ENCODE results near the gene SLC25A24.
"Not testable (repeated sequence)": the region's sequence is repeated elsewhere in the genome, so short reads cannot be mapped to it uniquely, and the experiment has no call there.

SLC25A24 gene

GRCh38 chr1:108217007-108217406 lies 16.9 kb upstream of the SLC25A24 start:
- not testable (repeated sequence) for H3K4me3 ChIP-seq (ENCODE audit: low read depth, low read length); H3K4me1 ChIP-seq; H3K4me2 ChIP-seq (ENCODE audit: low read length); H3K27me3 ChIP-seq (ENCODE audit: control insufficient read depth, insufficient read depth, low read length); H3K9ac ChIP-seq; H3K27ac ChIP-seq; H2AFZ ChIP-seq; H3K9me3 ChIP-seq (ENCODE audit: control insufficient read depth, low read length); H3K36me3 ChIP-seq (ENCODE audit: control insufficient read depth, insufficient read depth, low read length); H3K79me2 ChIP-seq

- H3K36me3 ChIP-seq (ENCODE audit: control insufficient read depth, insufficient read depth, low read length); H3K4me3 ChIP-seq (ENCODE audit: low read depth, low read length); H2AFZ ChIP-seq; H3K9me3 ChIP-seq (ENCODE audit: control insufficient read depth, low read length); H3K4me1 ChIP-seq; H3K9ac ChIP-seq; H3K4me2 ChIP-seq (ENCODE audit: low read length); H3K79me2 ChIP-seq; H3K27me3 ChIP-seq (ENCODE audit: control insufficient read depth, insufficient read depth, low read length); H3K27ac ChIP-seq: not testable (repeated sequence)
Observed at GRCh38 chr1:108216028-108216890, 16.1 kb upstream of the SLC25A24 start.

DNA sequence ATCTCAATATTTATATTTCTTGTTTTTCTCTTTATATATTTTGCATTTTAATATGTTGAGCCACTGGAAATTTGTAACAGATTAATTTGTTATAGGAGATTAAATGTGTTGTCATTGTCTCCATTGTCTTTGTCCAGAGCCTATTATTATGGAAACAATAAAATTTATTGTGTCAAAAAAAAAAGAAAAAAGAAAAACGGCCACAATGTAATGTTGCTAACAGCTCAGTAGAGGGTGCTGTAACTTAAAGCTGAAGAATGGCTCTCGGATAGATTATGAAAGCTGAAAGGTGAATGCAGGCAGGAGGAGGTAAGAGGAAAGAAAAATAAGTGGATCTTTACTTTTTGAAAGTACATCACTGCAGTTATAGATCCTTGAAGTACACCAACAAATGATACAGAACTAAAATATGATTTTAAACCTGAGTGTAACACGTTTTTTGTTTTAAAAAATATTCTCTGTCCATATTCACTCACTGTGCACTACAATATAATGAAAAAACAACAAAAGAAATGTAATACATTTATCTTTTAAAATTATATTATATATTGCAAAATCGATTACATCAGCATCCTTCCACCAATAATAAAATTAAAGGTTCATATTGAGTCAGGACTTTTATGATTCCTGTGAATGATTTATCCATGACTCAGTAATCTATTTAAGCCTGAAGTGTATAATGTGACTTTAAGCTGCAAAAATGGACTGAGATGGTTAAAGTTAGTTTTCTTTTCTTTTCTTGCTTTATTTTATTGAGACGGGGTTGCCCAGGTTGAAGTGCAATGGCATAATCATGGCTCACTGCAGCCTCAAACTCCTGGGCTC lies 14.7 kb upstream of the SLC25A24 start:
- H3K27ac ChIP-seq; H3K27me3 ChIP-seq (ENCODE audit: control insufficient read depth, insufficient read depth, low read length); H2AFZ ChIP-seq; H3K79me2 ChIP-seq; H3K4me1 ChIP-seq; H3K9ac ChIP-seq; H3K9me3 ChIP-seq (ENCODE audit: control insufficient read depth, low read length); H3K36me3 ChIP-seq (ENCODE audit: control insufficient read depth, insufficient read depth, low read length); H3K4me3 ChIP-seq (ENCODE audit: low read depth, low read length); H3K4me2 ChIP-seq (ENCODE audit: low read length): not testable (repeated sequence)
- peak; percentile 26 for TF ChIP-seq CTCF (IDR thresholded peaks at IDR 0.05)

GRCh38 chr1:108211014-108211413 lies 10.9 kb upstream of the SLC25A24 start:
- H3K27me3 ChIP-seq (ENCODE audit: control insufficient read depth, insufficient read depth, low read length) = no peaks in the 10 kb centered on the region
- TF ChIP-seq CTCF (IDR thresholded peaks at IDR 0.05) = no peak
- no peaks in the 10 kb centered on the region for H3K79me2 ChIP-seq
- no peaks in the 10 kb centered on the region for H3K4me1 ChIP-seq
- no peak overlapping the region for H3K27ac ChIP-seq
- no peaks in the 10 kb centered on the region for H3K36me3 ChIP-seq (ENCODE audit: control insufficient read depth, insufficient read depth, low read length)
- no peak overlapping the region for H3K9ac ChIP-seq
- no peak overlapping the region for H3K4me2 ChIP-seq (ENCODE audit: low read length)
- no peak overlapping the region for H3K4me3 ChIP-seq (ENCODE audit: low read depth, low read length)
- no peaks in the 10 kb centered on the region for H3K9me3 ChIP-seq (ENCODE audit: control insufficient read depth, low read length)
- H2AFZ ChIP-seq = no peak overlapping the region

DNA sequence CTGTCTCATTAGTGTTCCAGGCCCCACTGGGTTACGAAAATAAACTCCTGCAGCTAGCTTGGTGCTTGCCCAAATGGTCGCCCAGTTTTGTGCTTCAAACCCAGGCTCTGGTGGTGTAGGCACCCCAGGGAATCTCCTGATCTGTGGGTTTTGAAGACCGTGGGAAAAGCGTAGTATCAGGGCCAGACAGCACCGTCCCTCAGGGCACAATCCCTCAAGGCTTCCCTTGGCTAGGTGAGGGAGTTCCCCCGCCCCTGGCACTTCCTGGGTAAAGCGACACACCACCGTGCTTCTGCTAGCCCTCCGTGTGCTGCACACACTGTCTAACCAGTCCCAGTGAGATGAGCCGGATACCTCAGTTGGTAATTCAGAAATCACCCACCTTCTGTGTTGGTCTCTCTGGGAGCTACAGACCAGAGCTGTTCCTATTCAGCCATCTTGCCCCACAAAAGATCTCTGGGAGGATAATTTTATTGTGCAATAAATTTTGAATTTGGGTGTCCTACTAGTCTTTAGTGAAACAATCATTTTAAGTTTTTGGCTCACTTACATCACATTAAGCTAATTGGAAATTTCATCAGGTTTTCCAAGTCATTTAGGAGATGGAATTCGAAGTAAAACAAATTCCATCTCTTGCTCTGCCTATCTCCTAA lies 9.4 kb upstream of the SLC25A24 start:
- no peaks in the 10 kb centered on the region for H3K79me2 ChIP-seq
- H3K36me3 ChIP-seq (ENCODE audit: control insufficient read depth, insufficient read depth, low read length) = no peaks in the 10 kb centered on the region
- no peaks in the 10 kb centered on the region for H3K27me3 ChIP-seq (ENCODE audit: control insufficient read depth, insufficient read depth, low read length)
- H3K9ac ChIP-seq = no peak overlapping the region
- H3K4me3 ChIP-seq (ENCODE audit: low read depth, low read length) = no peak overlapping the region
- no peak overlapping the region for H3K4me2 ChIP-seq (ENCODE audit: low read length)
- no peaks in the 10 kb centered on the region for H3K4me1 ChIP-seq
- no peak for TF ChIP-seq CTCF (IDR thresholded peaks at IDR 0.05)
- no peaks in the 10 kb centered on the region for H3K9me3 ChIP-seq (ENCODE audit: control insufficient read depth, low read length)
- no peak overlapping the region for H3K27ac ChIP-seq
- H2AFZ ChIP-seq = no peak overlapping the region

All from parathyroid adenoma (tissue), 2 donors.